ENCODE measurements around the gene AQP11.
A peak's percentile ranks its signal among the peaks of the same experiment; 100 is the strongest.
"Not testable (repeated sequence)": the region's sequence is repeated elsewhere in the genome, so short reads cannot be mapped to it uniquely, and the experiment has no call there.

AQP11 gene, protein sequence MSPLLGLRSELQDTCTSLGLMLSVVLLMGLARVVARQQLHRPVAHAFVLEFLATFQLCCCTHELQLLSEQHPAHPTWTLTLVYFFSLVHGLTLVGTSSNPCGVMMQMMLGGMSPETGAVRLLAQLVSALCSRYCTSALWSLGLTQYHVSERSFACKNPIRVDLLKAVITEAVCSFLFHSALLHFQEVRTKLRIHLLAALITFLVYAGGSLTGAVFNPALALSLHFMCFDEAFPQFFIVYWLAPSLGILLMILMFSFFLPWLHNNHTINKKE

DNA sequence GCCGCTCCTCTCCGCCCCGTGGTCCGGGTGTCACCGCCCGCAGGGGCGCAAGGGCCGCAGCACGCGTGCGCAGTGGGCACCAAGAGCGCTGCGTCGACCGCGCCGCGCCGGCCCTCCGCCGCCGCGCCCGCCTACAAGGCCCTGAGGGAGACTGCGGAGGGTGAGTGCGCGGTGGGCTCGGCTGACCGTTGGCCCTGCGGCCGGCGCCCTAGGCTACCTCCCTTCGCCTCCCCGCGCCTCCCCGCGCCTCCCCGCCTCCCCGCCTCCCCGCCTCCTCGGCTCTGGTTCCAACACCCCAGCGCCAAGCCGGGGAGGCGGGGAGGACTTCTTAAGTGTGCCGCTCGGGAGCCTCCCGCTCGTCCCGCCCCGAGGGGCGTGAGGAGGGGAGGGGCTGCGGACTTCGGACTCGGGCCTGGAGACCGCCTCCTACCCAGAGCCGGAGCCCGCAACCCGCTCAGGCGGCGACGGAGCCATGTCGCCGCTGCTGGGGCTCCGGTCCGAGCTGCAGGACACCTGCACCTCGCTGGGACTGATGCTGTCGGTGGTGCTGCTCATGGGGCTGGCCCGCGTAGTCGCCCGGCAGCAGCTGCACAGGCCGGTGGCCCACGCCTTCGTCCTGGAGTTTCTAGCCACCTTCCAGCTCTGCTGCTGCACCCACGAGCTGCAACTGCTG is at the start of gene AQP11:
Gene AQP11 (plus strand): TSS at position 433 of the 673 bp plus-strand sequence. CDS start 40 bp downstream, at position 473.
- FAIRE-seq: no peak

DNA sequence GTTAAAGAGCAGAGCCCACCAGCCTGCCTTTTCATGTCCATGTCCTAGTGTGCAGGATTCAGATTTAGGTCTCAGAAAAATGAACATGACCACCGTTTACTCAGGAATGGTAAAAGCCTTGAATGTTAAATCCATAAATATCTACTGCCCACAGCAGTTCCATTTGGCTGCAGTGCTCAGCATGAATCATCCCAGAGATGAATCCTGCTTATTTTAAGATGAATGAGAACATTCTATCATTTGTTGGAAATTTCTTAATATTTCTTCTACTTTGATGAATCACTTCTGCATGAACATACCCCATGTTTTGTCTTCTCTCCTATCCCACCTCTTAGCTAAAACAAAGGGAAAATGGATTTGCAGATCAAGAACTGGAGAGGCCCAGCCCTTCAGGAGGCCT is 47.5 kb upstream of the AQP11 start:
- no peak for FAIRE-seq

DNA sequence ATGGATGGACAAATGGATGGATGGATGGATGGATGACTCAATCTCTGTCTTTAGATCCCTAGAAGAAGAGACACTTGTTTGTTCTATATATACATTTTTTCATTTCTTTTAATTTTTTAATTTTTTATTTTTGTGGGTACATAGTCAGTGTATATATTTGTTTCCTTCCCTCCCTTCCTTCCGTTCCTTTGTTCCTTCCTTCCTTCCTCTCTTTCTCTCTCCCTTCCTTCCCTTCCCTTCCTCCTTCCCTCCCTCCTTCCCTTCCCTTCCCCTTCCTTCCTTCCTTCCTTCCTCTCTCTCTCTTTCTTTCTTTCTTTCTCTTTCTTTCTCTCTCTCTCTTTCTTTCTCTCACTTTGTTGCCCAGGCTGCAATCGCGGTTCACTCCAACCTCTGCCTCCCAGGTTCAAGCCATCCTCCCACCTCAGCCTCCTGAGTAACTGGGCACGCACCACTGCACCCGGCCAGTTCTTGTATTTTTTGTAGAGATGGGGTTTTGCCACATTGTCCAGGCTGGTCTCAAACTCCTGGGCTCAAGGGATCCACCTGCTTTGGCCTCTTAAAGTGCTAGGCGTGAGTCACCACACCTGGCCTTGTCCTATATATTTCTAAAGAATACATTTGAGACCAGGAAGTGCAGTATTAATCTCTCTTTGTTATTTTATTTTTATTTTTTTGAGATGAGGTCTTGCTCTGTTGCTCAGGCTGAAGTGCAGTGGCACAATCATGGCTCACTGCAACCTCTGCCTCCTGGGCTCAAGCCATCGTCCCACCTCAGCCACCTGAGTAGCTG is 42.5 kb upstream of the AQP11 start:
- no peak for FAIRE-seq

DNA sequence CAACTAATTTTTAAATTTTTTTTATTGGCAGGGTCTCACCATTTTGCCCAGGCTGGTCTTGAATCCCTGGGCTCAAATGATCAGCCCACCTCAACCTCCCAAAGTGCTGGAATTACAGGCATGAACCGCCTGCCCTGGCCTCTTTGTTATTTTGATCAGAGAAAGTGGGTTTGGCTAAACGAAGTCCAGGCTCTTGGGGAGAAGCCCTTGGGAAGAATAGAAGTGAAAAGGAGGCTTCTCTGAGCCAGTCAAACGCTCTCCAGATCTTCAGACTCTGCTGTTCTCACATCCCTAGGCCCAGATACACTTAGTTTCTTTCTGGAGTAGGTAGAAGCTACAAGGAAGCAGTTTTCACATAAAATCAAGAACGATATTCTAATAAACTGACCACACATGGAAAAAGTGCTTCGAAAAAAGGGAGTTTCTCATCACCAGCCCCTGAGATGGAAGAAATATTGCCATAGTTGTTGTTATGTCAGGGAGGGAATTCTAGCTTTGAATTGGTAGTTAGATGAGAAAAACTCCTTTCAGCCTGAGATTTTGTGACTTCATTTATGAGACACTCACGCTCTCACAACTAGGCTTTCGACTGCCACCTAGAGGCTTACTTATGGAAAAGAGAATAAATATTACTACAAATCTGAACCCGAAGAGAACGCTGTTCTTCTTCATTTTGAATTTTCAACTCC is 41.7 kb upstream of the AQP11 start:
- FAIRE-seq: peak; percentile 79

DNA sequence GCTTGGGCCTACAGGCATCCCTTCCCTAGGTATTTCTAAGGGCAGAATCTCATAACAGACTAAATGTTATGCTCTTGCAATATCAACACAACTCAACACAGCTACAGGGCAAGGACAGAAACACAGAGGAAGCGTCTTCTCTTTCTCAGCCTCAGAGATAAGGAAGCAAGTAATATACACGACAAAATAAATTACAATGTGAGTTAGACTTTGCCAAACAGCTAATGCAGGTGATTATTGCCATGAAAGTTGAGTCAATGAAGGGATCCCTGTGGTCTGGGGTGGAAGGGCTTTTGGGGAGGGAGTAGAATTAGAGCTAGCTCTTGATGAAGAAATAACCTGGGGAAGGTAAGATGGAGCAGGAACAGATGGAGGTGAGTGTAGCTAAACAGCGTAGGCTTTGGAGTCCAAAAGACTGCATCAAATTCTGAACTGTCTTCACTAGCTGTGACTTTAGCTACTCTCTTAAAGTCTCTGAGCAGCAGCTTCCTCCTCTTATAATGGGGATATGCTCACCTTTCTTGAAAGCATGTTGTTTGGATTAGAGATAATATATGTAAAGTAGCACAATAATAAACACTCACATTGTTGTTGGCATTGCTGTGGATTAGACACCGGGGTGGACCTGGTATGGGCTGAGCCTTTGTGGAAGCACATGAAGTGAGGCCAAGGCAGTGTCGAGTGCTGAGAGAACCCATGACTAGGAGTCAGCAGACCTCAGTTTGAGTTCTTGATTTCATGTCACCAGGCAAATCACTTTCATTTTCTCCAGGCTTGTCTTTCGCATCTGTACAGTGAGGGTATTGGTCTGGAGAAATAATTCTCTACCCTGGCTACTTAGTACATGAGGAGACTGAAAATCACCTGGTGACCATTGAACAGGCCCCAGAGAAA is 41.0 kb upstream of the AQP11 start:
- FAIRE-seq: no peak

DNA sequence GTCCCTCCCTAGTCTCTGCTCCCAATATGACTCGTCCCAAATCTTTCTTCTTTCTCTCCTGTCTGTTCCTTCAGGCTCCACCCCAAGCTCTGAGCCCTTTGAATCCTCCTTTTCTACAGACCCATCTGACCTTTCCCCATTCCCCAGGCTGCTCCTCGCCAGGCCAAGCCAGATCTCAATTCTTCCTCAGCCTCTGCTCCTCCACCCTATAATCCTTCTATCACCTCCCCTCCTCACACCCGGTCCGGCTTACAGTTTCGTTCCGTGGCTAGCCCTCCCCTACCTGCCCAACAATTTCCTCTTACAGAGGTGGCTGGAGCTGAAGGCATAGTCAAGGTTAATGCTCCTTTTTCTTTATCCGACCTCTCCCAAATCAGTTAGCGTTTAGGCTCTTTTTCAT is 38.3 kb upstream of the AQP11 start:
- not testable (repeated sequence) for FAIRE-seq

DNA sequence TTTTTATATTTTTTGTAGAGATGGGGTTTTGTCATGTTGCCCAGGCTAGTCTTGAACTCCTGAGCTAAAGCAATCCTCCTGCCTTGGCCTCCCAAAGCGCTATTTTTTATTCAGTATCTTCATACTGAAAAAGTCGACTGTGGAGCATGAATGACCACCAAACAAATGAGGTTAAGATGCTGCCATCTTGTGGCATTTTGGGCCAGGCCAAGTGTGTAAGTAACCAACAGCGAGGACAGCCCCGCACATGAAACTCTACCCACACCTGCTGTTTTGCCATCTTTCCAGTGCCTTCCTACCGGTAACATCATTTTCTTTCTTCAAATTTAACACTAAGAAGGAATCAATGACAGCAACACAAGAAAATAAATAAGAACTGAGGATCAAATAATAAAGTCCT is 32.2 kb upstream of the AQP11 start:
- FAIRE-seq: no peak

DNA sequence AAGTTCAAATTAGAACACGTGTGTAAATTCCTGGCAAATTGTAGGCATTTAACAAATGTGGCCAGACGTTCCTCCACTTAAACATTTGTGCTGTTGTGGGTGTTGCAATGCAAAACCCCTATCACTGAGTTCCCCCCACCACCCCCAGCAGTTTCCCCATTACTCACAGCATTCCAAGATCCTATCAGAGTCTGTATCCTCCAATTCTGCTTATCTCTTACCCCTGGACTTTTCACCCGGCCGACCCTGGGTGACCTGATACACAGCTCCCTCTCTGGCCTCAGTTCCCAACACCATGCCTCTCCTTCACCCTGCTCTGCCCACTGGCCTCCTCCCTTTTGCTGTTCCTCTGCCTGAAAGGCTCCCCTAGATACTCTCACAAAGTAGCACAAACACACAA is 31.4 kb upstream of the AQP11 start:
- no peak for FAIRE-seq

DNA sequence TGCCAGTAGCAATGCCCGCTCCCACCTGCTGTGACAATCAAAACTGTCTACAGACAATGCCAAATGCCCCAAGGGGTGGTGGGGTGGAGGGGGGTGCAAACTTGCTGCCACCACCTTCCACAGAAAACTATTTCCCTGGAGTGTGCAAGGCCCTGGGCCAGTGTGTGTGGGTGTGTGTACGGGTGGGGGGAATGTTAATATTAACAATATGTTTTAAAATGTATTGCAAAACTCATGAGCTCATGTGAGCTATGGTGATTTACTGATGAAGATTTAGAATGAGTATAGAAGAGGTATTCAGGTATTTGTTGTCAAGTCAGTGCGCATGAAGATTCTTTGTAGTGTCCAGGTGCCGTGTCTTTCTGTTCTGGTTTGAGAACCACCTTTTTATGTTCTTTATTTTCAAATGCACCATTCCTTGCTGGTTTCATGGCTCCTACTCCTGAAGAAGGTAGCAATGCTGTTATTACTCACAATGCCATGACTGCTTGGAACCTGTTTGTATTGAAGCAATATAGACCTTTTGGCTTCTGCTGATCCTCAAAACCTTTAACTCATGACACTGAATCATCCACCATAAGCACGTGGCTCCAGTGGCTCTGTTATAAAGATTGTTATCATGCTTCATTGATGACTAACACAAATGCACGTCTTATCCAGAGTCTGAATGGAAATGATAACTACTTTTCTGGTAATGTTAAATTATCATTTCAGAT is 29.9 kb upstream of the AQP11 start:
- FAIRE-seq: no peak

DNA sequence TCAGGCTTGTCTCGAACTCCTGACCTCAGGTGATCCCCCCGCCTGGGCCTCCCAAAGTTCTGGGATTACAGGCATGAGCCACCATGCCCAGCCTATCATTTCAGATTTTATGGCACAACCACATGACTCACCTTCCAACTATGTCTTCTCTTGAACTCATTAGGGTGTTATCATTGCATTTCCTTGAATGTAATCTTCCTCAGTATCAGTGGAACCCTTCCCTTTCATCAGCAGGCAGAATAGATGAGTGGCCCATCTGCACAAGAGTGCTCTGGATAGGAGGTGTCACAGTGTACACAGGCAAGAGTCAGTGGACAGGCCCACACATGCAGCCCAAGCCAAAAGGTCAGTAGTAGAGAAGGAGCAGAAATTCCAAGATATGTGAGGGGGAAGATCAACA is 29.1 kb upstream of the AQP11 start:
- no peak for FAIRE-seq

DNA sequence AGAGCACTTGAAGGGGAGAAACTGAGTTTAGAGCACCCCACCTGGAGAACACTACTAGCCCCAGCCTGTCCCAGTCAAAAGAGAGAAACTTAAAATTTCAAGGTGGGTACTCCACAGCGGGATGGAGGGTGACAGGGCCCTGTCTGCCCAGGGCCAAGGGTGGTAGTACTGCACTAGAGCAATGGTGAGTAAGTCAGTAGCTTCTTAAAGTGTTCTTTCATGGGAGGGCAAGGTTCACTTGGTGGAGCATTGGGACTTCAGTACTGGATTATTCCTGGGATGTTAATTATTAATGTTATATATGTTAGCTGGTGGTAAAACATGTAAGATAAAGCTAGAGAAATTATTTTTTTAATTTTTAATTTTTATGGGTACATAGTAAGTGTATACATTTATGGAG is 28.5 kb upstream of the AQP11 start:
- no peak for FAIRE-seq

DNA sequence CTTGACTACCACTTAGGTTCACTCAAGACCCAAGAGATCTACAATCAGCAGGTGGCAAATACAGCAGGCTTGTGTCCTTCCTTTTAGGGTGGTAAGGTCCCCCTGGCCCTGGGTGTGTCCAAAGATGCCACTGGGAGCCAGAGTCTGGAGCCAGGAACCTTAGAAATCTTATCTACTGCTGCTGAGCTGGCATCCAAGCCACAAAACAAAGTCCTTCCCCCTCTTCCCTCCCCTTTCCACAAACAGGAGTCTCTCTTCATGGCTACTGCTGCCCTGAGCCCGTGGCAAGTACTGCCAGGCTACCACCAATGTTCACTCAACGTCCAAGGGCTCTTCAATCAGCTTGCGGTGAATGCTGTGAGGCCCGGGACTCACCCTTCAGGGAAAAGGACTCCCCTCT is 21.4 kb upstream of the AQP11 start:
- FAIRE-seq: no peak

DNA sequence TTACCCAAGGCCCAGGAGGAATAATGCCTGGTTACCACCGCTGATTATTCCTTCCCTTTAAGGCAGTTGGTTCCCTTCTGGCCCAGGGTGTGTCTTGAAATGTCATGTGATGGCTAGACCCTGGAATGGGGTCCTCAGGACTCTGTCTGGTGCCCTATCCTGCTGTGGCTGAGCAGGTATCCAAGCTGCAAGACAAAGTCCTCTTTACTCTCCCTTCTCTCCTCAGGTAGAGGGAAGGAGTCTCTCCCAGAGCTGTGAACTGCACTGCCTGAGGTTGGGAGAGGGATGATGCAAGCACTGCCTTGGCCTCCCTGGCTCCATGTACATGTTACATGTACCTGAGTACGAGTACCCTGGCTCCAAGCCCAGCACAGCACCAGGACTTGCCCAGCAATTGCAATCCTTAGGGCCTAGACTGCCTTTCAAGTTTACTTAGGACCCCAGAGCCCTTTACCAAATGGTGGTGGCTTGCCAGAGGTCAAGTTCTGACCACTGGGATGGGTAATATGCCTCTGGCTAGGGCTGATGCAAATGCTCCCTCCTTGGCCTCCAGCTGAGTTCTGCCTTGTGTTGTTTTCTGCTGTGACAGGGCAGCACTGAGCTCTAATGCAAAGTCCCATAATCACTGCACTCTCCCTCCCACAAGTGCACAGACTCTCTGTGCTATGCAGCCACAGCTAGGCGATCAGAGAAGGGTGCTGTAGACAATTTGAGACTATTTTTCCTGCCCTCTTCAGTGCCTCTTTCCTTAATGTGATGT is 20.7 kb upstream of the AQP11 start:
- no peak for FAIRE-seq

DNA sequence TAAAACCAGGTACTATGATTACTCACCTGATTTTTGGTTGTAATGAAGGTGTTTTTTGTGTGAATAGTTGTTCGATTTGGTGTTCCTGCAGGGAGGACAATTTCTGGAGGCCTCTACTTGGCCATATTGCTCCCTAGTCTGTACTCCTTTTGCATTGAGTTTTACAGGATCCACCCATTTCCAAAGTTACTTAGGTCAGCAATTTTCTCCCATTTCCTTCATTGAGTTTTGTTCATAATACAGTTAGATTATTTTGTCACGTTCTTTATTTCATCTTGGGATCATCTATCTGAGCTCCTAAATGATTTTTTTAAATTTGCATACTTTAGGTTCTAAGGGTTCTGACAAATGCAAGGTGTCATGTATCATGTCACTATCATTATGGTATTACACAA is 20.1 kb upstream of the AQP11 start:
- no peak for FAIRE-seq

DNA sequence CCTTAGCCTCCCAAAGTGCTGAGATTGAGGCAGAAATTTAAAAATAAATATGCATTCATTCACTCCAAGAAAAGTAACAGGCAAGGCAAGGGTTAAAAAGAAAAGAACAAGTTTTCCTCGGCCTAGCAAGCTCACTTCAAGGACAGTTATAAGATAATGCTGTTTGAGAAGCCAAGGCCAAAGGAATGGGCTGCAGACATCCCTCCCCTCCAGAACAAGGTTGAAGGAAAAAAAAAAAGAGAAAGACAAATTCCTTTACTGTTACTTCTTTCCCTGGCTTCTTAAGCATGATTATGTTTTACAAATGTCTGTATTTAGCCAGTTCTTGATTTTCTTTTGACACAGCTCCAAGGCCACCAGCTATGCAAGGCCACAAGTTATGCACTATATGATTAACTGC is 18.9 kb upstream of the AQP11 start:
- FAIRE-seq: not testable (repeated sequence)

DNA sequence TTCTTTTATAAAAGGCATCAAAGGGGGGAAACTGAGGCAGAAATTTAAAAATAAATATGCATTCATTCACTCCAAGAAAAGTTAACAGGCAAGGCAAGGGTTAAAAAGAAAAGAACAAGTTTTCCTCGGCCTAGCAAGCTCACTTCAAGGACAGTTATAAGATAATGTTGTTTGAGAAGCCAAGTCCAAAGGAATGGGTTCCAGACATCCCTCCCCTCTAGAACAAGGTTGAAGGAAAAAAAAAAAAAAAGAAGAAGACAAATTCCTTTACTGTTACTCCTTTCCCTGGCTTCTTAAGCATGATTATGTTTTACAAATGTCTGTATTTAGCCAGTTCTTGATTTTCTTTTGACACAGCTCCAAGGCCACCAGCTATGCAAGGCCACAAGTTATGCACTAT is 14.3 kb upstream of the AQP11 start:
- FAIRE-seq: not testable (repeated sequence)

DNA sequence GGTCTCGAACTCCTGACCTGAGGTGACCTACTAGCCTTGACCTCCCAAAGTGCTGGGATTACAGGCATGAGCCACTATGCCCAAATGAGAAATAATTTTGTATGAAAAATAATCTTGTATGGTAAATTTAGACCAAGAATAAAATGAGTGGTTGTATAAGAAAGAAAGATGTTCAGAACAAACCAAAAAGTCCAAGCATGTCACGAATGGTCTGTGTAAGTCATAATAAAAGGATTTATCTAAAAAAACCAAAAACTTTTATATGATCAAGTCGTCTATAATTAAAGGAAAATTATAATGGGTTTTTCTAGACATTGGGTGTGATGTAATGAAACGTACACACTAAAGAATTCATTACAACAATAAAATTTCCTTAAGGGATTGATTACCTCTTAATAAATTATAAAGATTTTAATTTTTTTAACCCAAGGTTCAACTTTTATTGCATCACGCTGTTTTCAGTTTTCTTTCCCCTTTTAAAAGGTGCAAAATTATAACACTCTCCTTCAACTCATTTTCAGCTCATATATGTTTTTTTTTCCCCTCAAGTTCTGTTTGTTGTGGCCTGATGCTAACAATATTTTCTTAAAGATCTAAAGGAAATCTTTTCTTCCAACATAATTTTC is 8.9 kb upstream of the AQP11 start:
- FAIRE-seq: no peak

DNA sequence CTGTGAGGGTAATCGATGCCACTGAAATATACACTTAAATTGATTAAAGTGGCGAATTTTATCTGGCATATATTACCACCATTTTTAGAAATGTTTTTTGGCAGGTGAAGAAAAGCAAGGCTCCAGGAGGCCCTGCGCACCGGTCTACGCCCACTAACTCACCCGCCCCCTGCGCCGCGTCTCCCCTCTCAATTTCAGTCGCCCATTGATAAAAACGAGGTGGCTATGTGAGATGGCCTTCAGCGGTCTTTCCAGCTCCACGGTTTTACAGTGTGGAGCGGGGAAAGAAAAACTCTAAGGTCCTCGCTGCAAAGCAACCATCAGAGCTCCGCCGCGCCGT is 602 bp upstream of the AQP11 start:
- FAIRE-seq: no peak

DNA sequence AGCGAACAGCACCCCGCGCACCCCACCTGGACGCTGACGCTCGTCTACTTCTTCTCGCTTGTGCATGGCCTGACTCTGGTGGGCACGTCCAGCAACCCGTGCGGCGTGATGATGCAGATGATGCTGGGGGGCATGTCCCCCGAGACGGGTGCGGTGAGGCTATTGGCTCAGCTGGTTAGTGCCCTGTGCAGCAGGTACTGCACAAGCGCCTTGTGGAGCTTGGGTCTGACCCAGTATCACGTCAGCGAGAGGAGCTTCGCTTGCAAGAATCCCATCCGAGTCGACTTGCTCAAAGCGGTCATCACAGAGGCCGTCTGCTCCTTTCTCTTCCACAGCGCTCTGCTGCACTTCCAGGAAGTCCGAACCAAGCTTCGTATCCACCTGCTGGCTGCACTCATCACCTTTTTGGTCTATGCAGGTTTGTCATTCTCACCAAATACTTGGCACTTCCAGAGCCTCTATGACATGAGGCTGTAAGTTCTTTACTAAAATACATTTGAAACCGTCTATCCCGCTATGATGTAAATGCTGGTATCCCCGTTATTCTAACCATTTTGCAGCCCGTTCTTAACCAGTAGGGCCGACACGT is 535 bp downstream of the AQP11 start:
- no peak for FAIRE-seq

DNA sequence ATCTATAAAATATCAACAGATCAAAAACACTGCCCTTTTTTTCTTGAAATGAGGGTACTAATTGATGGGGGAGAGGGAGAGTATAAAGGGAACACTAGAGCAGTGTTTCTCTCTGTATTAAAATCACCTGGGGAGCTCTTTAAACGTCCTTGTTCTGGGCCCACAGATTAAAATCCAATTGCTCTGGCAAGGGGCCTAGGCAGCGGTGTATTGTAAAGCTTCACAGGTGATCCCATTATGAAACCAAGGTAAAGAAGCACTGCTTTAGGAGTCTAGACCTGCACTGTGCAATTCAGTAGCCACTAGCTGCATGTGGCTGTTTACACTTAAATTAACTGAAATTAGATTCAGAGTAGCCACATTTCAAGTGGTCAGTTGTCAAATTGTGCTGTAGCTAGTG is 3.0 kb downstream of the AQP11 start:
- FAIRE-seq: no peak
